GM19463 (cell line): ENCODE data around the gene ELMOD3.
"Not testable (repeated sequence)": the region's sequence is repeated elsewhere in the genome, so short reads cannot be mapped to it uniquely, and the experiment has no call there.

Source experiments
- ATAC-seq: cut with Tn5 transposase; IDR thresholded peaks from one replicate; pipeline ENCODE4 v1.9.1; 2021; ENCODE audit warnings: mild to moderate bottlenecking, moderate library complexity; ENCODE audit not compliant: unreplicated experiment

The ELMOD3 gene

GRCh38 chr2:85354286-85355072, at the start of gene ELMOD3, which contains the start of gene RETSAT:
TSS of gene ELMOD3 (plus strand) at chr2:85354769. CDS start at chr2:85357199, 2,430 bp downstream.
TSS of gene RETSAT (minus strand) at chr2:85354528. CDS start at chr2:85354507, 21 bp downstream.
- ATAC-seq = peak; percentile 98

GRCh38 chr2:85307527-85307897, 47.1 kb upstream of the ELMOD3 start:
- ATAC-seq = no peak

- no peak for ATAC-seq
These were observed 46.4 kb upstream of the ELMOD3 start for GRCh38 chr2:85308201-85308600.

GRCh38 chr2:85308896-85309555, 45.5 kb upstream of the ELMOD3 start:
- ATAC-seq = peak; percentile 53

- ATAC-seq = peak; percentile 32
These were observed 44.8 kb upstream of the ELMOD3 start for GRCh38 chr2:85309699-85310321.

GRCh38 chr2:85310330-85310729, 44.2 kb upstream of the ELMOD3 start:
- ATAC-seq = peak; percentile 58

GRCh38 chr2:85312404-85312803, 42.2 kb upstream of the ELMOD3 start:
- no peak for ATAC-seq

- ATAC-seq = no peak
These were observed 39.7 kb upstream of the ELMOD3 start for GRCh38 chr2:85314884-85315242.

GRCh38 chr2:85315921-85316320, 38.6 kb upstream of the ELMOD3 start:
- ATAC-seq = not testable (repeated sequence)

GRCh38 chr2:85318222-85319074, 36.1 kb upstream of the ELMOD3 start:
- peak; percentile 76 for ATAC-seq

GRCh38 chr2:85319796-85320195, 34.8 kb upstream of the ELMOD3 start:
- ATAC-seq = no peak

GRCh38 chr2:85323351-85323987, 31.1 kb upstream of the ELMOD3 start:
- ATAC-seq = no peak

GRCh38 chr2:85323988-85324367, 30.6 kb upstream of the ELMOD3 start:
- ATAC-seq = not testable (repeated sequence)

- no peak for ATAC-seq
These were observed 29.7 kb upstream of the ELMOD3 start for GRCh38 chr2:85324639-85325465.

- ATAC-seq = no peak
These were observed 29.1 kb upstream of the ELMOD3 start for GRCh38 chr2:85325466-85325811.

GRCh38 chr2:85326406-85327159, 28.0 kb upstream of the ELMOD3 start:
- peak; percentile 21 for ATAC-seq

GRCh38 chr2:85327160-85327821, 27.3 kb upstream of the ELMOD3 start:
- peak; percentile 26 for ATAC-seq

- ATAC-seq = peak; percentile 84
These were observed 26.5 kb upstream of the ELMOD3 start, which contains the start of gene TGOLN2 for GRCh38 chr2:85327822-85328617. TSS of gene TGOLN2 (minus strand) at chr2:85327989. CDS start at chr2:85327962, 27 bp downstream.
